ENCODE measurements around the gene COL3A1. TPM values are rescaled to one million over a fixed set of nuclear protein-coding genes. Genes with fewer than 3 reads are reported as not detected.

COL3A1 gene
- polyA plus RNA-seq, 3 donors = 804 to 1,230 (median 906) TPM

Other genes starting within 250 kb of the COL3A1 start
- gene COL5A2, start 205.4 kb downstream of the COL3A1 start, polyA plus RNA-seq (ENCODE audit: insufficient read length in 3 of 3) = 100 to 1,000 TPM; 111 to 147 (median 133) TPM

Measured in renal pelvis (tissue), 3 donors.